ENCODE results near the gene MSL1. TPM values are rescaled to one million over a fixed set of nuclear protein-coding genes. Genes with fewer than 3 reads are reported as not detected.

The MSL1 gene
- total and polyA plus RNA-seq, 2 of the 4 experiments (the other 2 are of a cell fraction): 28.3 to 48.4 TPM

GRCh38 chr17:40173091-40173777 lies 51.5 kb downstream of the MSL1 start:
- no peak overlapping the region for H3K23ac ChIP-seq (ENCODE audit: low read depth, low read length)
- no peaks in the 10 kb centered on the region for H3K9me3 ChIP-seq (ENCODE audit: control insufficient read depth, insufficient read depth, low read length)
- H3K14ac ChIP-seq (replicated peaks; ENCODE audit: low read depth, low read length): no peak overlapping the region
- H2BK20ac ChIP-seq (ENCODE audit: low read depth, low read length): no peak overlapping the region
- H2AK5ac ChIP-seq (ENCODE audit: low read depth, low read length): no peak overlapping the region
- H3K79me1 ChIP-seq (ENCODE audit: low read depth in 1 of 2, low read length in 2 of 2): peaks cover 14 to 43% of the 10 kb centered on the region in 2 experiments
- no peak overlapping the region for H2AFZ ChIP-seq (replicated peaks; ENCODE audit: low read length, poor library complexity)
- no peak overlapping the region for H3K4me3 ChIP-seq (ENCODE audit: insufficient read depth, low read depth, low read length)
- H3K4me1 ChIP-seq (ENCODE audit: control insufficient read depth, insufficient read depth, low read length): peaks cover 9% of the 10 kb centered on the region
- H3K56ac ChIP-seq (ENCODE audit: extremely low read depth, insufficient read depth, low read length): no peak overlapping the region
- ChIA-PET POLR2A (ENCODE audit: unreplicated experiment) (interaction anchor here (0.5 to 0.6 kb wide), 2 partner anchors 78 to 278 kb away, joined by 3 read pairs; no protein-coding TSS in a partner anchor), CTCF (interaction anchor here (1.4 kb wide), 1 partner anchor 60 kb away, joined by 5 read pairs; no protein-coding TSS in a partner anchor)
- H3K27ac ChIP-seq (ENCODE audit: insufficient read depth, low read length): no peak overlapping the region
- no peak overlapping the region for H3K4ac ChIP-seq (ENCODE audit: low read depth, low read length)
- ATAC-seq (ENCODE audit: low read depth) (no peak), DNase-seq (no peak)
- H3K36me3 ChIP-seq (ENCODE audit: control insufficient read depth, insufficient read depth, low read length): peaks cover 51% of the 10 kb centered on the region
- no peak overlapping the region for H2BK15ac ChIP-seq (ENCODE audit: low read depth, low read length)
- peaks cover 14% of the 10 kb centered on the region for H4K20me1 ChIP-seq (ENCODE audit: insufficient read depth, low read length)
- H2BK120ac ChIP-seq (ENCODE audit: low read depth, low read length): no peak overlapping the region
- peaks cover 8% of the 10 kb centered on the region; the same call in 1 of the 2 replicates for H3K9me1 ChIP-seq (ENCODE audit: insufficient read depth, low read length)
- H2BK5ac ChIP-seq (ENCODE audit: low read depth, low read length, poor library complexity, severe bottlenecking): no peak overlapping the region
- dilution Hi-C loops (cut with HindIII; ENCODE audit: low sequenced_read_pairs, unreplicated experiment): no loop called here
- H4K5ac ChIP-seq (ENCODE audit: low read depth, low read length): no peak overlapping the region
- 80% methylated on average over 1 of the region's 4 CpGs; no CpG with 5 or more reads in 1 of the 2 experiments for WGBS, 2 experiments (ENCODE audit: extremely low coverage in 2 of 2, insufficient read length in 1 of 2)
- intact Hi-C loops (cut with micrococcal nuclease): no loop called here
- TF ChIP-seq NFE2L2 (IDR thresholded peaks at IDR 0.05; ENCODE audit: low read depth, low read length): no peak
- TF ChIP-seq, protein P1, sequence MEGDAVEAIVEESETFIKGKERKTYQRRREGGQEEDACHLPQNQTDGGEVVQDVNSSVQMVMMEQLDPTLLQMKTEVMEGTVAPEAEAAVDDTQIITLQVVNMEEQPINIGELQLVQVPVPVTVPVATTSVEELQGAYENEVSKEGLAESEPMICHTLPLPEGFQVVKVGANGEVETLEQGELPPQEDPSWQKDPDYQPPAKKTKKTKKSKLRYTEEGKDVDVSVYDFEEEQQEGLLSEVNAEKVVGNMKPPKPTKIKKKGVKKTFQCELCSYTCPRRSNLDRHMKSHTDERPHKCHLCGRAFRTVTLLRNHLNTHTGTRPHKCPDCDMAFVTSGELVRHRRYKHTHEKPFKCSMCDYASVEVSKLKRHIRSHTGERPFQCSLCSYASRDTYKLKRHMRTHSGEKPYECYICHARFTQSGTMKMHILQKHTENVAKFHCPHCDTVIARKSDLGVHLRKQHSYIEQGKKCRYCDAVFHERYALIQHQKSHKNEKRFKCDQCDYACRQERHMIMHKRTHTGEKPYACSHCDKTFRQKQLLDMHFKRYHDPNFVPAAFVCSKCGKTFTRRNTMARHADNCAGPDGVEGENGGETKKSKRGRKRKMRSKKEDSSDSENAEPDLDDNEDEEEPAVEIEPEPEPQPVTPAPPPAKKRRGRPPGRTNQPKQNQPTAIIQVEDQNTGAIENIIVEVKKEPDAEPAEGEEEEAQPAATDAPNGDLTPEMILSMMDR (conservative IDR thresholded peaks at IDR 0.05; ENCODE audit: low read depth, low read length): no peak
- no peak for TF ChIP-seq SMC3 (IDR thresholded peaks at IDR 0.05; ENCODE audit: low read depth, low read length)
- TF ChIP-seq USF2 (IDR thresholded peaks at IDR 0.05; ENCODE audit: low read depth, low read length): no peak
- TF ChIP-seq CEBPB (IDR thresholded peaks at IDR 0.05; ENCODE audit: low read depth, low read length): no peak
- TF ChIP-seq BHLHE40 (IDR thresholded peaks at IDR 0.05; ENCODE audit: low read depth, low read length): no peak
- TF ChIP-seq MAFK (IDR thresholded peaks at IDR 0.05; ENCODE audit: low read depth, low read length): no peak
- TF ChIP-seq POLR2A (IDR thresholded peaks at IDR 0.05; ENCODE audit: low read depth, low read length): no peak
- no peak for TF ChIP-seq FOS (IDR thresholded peaks at IDR 0.05; ENCODE audit: low read depth, low read length)
- TF ChIP-seq CHD1 (IDR thresholded peaks at IDR 0.05; ENCODE audit: low read depth, low read length): no peak
- no peak for TF ChIP-seq MAZ (IDR thresholded peaks at IDR 0.05; ENCODE audit: borderline replicate concordance, low read depth, low read length)
- no peak for TF ChIP-seq RCOR1 (IDR thresholded peaks at IDR 0.05; ENCODE audit: insufficient replicate concordance, low read length)
- no peak for TF ChIP-seq RAD21 (IDR thresholded peaks at IDR 0.05; ENCODE audit: low read length)
- TF ChIP-seq, protein P2, sequence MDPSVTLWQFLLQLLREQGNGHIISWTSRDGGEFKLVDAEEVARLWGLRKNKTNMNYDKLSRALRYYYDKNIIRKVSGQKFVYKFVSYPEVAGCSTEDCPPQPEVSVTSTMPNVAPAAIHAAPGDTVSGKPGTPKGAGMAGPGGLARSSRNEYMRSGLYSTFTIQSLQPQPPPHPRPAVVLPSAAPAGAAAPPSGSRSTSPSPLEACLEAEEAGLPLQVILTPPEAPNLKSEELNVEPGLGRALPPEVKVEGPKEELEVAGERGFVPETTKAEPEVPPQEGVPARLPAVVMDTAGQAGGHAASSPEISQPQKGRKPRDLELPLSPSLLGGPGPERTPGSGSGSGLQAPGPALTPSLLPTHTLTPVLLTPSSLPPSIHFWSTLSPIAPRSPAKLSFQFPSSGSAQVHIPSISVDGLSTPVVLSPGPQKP (IDR thresholded peaks at IDR 0.05; ENCODE audit: borderline replicate concordance, low read depth, low read length): no peak
- TF ChIP-seq MXI1 (IDR thresholded peaks at IDR 0.05; ENCODE audit: borderline replicate concordance, low read depth, low read length): no peak
- no peak for TF ChIP-seq RFX5 (IDR thresholded peaks at IDR 0.05; ENCODE audit: low read depth, low read length)
- no peak overlapping the region for H3K4me2 ChIP-seq (ENCODE audit: low read depth, low read length)
- H3K18ac ChIP-seq (ENCODE audit: low read depth, low read length): no peak overlapping the region
- H2AK9ac ChIP-seq (replicated peaks; ENCODE audit: low read depth, low read length, poor library complexity): no peak overlapping the region
- H4K8ac ChIP-seq (ENCODE audit: low read depth in 2 of 2, low read length in 2 of 2): no peak overlapping the region
- in situ Hi-C loops (cut with MboI; ENCODE audit: low sequenced_read_pairs): no loop called here
- H3K9ac ChIP-seq (ENCODE audit: low read depth, low read length): no peak overlapping the region
- no peak overlapping the region for H4K91ac ChIP-seq (ENCODE audit: insufficient read depth, low read depth, low read length)
- H3K27me3 ChIP-seq (ENCODE audit: control insufficient read depth, insufficient read depth, low read length): no peaks in the 10 kb centered on the region
- no TSS peak for BruUV-seq (replicated peaks)
